NCI-H226 (cell line): ENCODE results near the gene IGFLR1.
"Not testable (repeated sequence)": the region's sequence is repeated elsewhere in the genome, so short reads cannot be mapped to it uniquely, and the experiment has no call there.

ENCODE experiments used
- DNase-seq: peaks from one replicate; pipeline ENCODE4 v3.0.0-alpha.2; 2015

IGFLR1 gene

GRCh38 chr19:35703343-35703742 lies 38.9 kb downstream of the IGFLR1 start:
- DNase-seq: no peak

DNA sequence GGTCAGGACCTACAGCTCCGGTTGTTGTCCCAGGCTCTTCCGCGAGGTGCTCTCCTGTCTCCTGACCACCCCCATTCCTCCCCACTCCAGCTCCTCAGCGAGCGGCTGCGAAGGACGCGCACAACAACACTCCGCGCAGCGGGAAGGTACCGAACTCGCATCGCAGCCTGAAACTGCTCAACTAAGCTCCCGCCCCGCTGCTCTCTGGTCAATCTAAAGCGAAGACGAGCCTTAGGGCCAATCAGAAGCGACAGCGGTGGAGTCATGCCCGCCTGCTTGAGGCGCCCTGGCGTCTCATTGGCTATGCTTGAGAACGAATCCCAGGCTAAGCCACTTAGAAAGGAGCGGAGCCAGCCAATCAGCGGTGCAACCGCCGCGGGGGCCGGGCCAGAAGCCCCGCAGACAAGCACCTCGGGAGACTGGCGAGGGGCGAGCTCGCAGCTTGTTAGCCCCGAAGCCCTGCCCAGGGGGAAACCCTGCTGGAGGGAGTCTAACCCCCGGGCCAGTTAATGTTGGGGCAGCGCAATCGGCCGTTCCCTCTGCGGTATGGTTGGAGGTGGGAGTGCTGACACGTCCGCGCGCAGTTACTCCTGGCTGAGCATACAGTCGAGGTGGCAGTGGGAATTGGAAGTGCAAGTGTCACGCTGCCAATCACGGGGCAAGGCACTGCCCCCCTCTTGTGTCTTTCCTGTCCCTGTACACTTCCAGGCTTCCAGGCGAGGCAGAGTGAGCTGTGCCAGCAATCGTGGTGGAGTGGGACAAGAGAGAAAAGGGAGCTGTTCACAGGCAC lies 39.8 kb downstream of the IGFLR1 start:
- DNase-seq: peak; percentile 97

- no peak for DNase-seq
Observed at GRCh38 chr19:35696835-35697234, 45.4 kb downstream of the IGFLR1 start.

GRCh38 chr19:35695895-35696422 lies 46.3 kb downstream of the IGFLR1 start:
- no peak for DNase-seq

DNA sequence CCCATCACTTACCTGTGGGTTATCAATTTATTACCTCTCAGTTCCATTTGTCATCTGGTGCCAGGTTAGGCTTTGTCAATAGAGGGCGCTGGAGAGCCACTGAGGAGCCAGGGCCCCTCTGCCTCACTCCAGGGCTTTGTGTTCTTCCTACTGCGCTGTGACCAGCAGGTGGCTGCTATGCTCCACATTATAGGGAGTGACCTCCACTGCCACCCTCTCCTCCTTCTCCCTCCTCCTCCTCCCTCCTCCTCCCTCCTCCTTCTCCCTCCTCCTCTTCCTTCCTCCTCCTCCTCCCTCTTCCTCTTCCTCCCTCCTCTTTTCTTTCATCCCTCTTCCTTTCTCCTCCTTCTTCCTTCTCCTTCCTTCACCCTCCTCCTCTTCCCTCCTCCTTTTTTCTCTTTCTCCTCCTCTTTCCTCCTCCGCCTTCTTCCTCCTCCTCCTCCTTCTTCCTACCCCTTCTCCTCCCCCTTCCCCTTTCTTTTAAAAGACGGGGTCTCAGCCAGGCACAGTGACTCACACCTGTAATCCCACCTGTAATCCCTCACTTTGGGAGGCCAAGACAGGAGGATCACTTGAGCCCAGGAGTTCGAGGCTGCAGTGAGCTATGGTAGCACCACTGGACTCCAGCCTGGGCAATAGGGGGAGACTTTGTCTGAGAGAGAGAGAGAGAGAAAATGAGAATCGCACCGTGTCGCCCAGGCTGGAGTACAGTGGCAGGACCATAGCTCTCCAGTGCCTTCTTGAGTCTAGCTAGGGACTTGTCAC lies 48.2 kb downstream of the IGFLR1 start:
- peak; percentile 63 for DNase-seq

- DNase-seq: no peak
Observed at GRCh38 chr19:35693422-35693821, 48.8 kb downstream of the IGFLR1 start.

GRCh38 chr19:35692010-35692409 lies 50.2 kb downstream of the IGFLR1 start:
- no peak for DNase-seq

DNA sequence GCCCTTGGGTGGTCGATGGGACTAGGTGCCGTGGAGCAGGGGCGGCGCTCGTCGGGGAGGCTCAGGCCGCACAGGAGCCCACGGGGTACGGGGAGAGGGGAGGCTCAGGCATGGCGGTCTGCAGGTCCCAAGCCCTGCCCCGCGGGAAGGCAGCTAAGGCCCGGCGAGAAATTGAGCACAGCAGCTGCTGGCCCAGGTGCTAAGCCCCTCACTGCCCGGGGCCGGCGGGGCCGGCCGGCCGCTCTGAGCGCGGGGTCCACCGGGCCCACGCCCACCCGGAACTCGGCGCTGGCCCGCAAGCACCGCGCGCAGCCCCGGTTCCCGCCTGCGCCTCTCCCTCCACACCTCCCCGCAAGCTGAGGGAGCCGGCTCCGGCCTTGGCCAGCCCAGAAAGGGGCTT lies 51.1 kb downstream of the IGFLR1 start:
- not testable (repeated sequence) for DNase-seq

- no peak for DNase-seq
Observed at GRCh38 chr19:35689836-35690235, 52.4 kb downstream of the IGFLR1 start.
